NCI-H82 treated with DMSO at 0.1 percent for 48 hours (cell line): Measurements from ENCODE around the gene TMEM132A.

Source experiments
- DNase-seq: peaks from one replicate; lab custom pipeline; 2025; ENCODE audit not compliant: unreplicated experiment; lab: John Stamatoyannopoulos, UW

Gene TMEM132A

DNA sequence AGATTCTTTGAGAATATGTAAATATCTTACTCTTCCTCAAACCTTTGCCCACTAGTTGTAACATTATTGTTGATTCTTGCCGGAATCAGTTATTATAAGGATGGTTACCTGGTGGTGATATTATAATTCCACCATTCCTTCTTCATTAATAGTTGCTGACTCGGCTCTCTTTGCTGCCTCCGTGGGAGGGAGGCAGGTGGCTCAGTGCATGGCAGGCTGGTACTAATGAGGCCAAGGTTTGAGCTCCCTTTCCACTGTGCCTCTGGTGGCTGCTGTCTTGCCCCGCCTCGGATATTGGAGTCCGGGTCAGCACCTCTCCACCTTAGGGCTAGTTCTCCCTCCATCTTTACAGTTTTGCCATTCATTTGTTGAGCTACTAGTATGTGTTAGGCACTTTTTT, 59.9 kb downstream of the TMEM132A start:
- DNase-seq, result no peak

DNA sequence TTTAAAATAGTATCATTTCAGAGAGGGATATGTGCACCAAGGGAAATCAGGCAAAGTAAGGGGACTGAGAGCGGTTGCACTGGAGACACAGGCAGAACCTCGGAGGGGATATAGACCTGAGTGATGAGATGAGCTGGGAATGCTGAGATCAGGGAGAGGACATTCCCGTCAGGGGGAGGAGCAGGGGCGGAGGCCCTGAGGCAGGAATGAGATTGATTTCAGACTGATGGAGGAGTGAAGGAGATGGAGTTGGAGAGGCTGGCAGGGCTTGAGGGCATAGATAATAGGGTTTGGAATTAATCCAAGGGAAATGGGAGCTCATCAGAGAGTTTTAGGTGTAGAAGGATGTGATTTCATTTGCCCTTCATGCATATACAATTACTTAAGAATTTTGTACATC, 60.4 kb downstream of the TMEM132A start:
- DNase-seq, result no peak

DNA sequence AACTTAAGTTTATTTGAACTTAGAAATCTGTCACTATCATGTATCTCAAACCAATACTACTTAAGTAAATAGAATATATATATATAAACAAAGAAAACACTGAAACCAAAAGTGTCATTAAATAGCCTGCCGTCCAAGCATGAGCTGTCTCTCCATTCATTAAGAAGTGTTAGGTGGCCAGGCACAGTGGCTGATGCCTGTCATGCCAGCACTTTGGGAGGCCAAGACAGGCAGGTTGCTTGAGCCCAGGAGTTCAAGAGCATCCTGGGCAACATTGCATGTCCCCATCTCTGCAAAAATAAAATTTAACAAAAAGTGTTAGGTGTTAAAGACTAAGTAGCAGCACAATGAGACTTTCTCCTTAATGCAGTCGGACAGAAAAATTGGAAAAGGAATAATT, 61.2 kb downstream of the TMEM132A start:
- DNase-seq, result no peak

DNA sequence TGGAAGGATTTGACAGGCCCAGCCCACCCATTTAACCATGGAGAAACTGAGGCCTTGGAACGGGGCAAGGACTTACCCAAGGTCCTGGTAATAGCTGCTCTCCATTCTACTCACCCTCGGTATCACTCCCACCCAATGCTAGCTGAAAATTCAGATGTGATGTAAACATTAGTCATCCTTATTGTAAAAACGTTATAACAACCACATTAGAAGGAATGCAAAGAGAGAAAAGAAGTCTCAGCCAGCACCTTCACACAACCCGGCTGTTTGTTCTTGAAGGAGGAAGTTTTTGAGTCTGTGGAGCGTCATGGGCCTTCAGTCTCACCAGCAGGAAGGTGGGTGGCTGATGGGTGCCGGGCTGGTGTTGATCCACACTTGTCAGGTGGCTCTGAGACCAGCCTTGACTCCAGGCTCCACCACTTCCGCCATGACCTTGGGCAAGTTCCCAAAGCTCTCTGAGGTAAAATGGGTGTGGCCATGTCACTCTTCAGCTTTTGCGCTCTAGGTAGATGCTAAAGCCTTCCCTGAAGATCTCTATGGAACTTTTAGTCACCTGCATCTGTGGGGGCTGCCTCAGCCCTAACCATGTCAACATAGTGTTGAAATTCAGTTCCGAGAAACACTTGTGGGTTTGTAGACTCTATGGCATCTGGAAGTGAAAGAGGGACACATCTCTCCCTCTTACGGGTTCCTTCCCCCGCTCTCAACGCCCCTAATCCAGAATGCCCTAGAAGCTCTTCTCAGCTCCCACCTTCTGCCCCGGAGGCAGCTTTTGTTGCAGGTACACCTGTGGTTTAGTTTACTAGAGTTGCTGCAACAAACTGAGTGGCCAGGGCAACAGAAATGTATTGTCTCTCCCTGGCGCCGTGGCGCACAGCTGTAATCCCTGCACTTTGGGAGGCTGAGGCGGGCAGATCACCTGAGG, 62.0 kb downstream of the TMEM132A start:
- no peak for DNase-seq
